Esophagus (tissue), 2 donors: ENCODE data around the gene MOCS3. TPM values are rescaled to one million over a fixed set of nuclear protein-coding genes. Genes with fewer than 3 reads are reported as not detected.

Experiments
- H3K27ac ChIP-seq, 2 donors: one replicate each; pipeline ENCODE4 v1.5.1; 2013; ENCODE audit warnings: low read depth in 2 of 2, mild to moderate bottlenecking in 2 of 2, inconsistent platforms in 1 of 2, low read length in 1 of 2, moderate library complexity in 1 of 2
- H3K27me3 ChIP-seq, 2 donors: one replicate each; pipeline ENCODE4 v1.6.1; 2013; ENCODE audit warnings: low read length in 2 of 2, control low read depth in 1 of 2, mild to moderate bottlenecking in 1 of 2; ENCODE audit not compliant: insufficient read depth in 2 of 2, control insufficient read depth in 1 of 2
- H3K36me3 ChIP-seq, 2 donors: one replicate each; pipeline ENCODE4 v1.6.1; 2013; ENCODE audit warnings: low read length in 1 of 2; ENCODE audit not compliant: control insufficient read depth in 2 of 2, insufficient read depth in 2 of 2
- H3K4me1 ChIP-seq, 2 donors: one replicate each; pipeline ENCODE4 v1.6.1; 2013; ENCODE audit warnings: low read length in 1 of 2; ENCODE audit not compliant: control insufficient read depth in 2 of 2, insufficient read depth in 2 of 2
- H3K4me3 ChIP-seq, 2 donors: one replicate each; pipeline ENCODE4 v1.5.1; 2013; ENCODE audit warnings: low read length in 2 of 2, mild to moderate bottlenecking in 2 of 2, low read depth in 1 of 2, moderate library complexity in 1 of 2
- H3K9me3 ChIP-seq, 2 donors: one replicate each; pipeline ENCODE4 v1.6.1; 2013; ENCODE audit warnings: mild to moderate bottlenecking in 2 of 2, low read depth in 1 of 2, low read length in 1 of 2, moderate library complexity in 1 of 2; ENCODE audit not compliant: control insufficient read depth in 2 of 2, insufficient read depth in 1 of 2
- WGBS, 2 donors: extraction: QIAGEN DNeasy Blood & Tissue Kit; methylation state at CpG; one replicate each; pipeline ENCODE4 v1.1.7; 2013; 5-methylcytosine and 5-hydroxymethylcytosine counted together
- polyA plus RNA-seq, 2 donors: library from polyadenylated mRNA; stranded (reverse); fragments of 200-250 nt; gene quantifications; one replicate each; pipeline ENCODE4 v1.2.3, GENCODE V29; 2013
- donor health status: healthy with polysubstance abuse.
- donor health status: Bipolar disorder and iron deficiency.

MOCS3 gene
- polyA plus RNA-seq, 2 donors = 1.3 to 2.8 TPM

DNA sequence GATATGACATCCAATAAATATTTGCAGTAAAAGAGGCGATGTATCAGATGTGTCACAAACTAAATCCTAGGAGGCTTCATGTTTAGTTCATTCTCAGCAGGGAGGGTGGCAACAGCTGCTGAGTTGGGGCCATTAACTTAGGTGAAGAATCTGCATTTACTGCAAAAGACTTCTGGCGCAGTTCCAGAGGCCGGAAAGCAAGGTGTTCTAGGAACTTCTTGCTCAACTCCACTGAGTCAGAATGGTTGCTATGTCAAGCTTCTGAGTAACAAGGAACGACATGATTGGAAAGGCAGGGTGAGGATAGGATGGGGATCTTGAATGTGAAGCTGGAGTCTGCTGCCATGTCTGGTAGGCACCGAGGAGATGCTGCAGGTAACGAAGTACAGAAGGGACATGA is 39.1 kb upstream of the MOCS3 start:
- WGBS, 2 donors = 60 to 68% methylated on average over 6 of the region's 6 CpGs
- no peak overlapping the region for H3K4me3 ChIP-seq

DNA sequence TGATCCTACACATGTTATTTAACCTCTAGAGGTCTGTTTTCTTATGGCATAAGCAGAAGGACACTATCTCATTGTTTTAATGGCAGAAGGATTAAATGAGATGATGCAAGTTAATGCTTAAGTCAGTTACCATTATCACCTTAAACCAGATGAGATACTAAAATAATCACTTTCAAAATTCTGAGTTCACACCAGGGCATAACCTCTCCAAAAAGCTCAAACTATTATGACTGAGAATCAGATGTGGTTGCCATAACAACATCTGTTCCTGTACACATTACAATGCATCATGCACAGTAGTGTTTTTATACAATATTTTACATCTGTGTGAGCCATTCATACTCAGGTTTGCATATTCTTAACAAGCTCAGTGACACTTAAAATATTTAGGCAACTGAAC is 37.6 kb upstream of the MOCS3 start:
- Histone ChIP-seq H3K27me3 (no peaks in the 10 kb centered on the region), H3K9me3 (no peaks in the 10 kb centered on the region), H3K27ac (no peak overlapping the region), H3K36me3 (peaks cover 0 to 3% of the 10 kb centered on the region in 2 donors), H3K4me1 (peaks cover 5 to 13% of the 10 kb centered on the region in 2 donors), H3K4me3 (no peak overlapping the region)

More for the DNA sequence above, 39.1 kb upstream of the MOCS3 start:
- Histone ChIP-seq H3K4me1 (peaks cover 5 to 13% of the 10 kb centered on the region in 2 donors), H3K36me3 (peaks cover 0 to 3% of the 10 kb centered on the region in 2 donors), H3K27ac (peak overlapping the region in 1 of 2 donors; percentile 24), H3K27me3 (no peaks in the 10 kb centered on the region), H3K9me3 (no peaks in the 10 kb centered on the region)

DNA sequence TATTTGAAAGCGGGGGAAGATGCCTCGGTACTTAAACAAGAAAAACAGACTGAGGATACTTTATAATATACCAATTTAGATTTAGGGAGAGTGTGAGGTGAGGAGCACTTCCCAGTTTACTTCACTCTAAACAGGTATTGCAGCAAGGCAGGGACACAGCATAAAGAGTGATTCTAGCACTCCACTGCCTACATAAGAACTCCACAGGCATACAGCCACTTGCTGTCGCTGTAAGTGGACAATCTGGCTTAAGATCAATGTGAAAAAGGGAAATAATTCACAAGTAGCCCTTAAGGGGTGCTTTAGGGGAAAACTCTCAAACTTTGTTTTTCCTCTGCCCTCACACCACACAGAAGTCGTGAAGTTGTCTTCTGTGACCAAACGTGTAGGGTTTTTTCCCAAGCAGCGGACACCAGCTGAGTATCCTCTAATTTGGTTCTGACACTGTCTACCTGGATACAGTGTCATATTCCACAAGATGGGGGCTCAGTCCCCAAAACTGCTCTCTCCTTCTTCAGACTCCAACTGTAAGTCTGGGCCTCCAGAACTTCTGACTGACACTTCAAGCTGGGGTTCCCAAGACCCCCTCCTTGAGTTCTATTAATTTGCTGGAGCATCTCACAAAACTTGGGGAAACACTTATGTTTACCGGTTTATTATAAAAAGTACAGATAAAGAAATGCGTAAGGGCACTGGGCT is 36.7 kb upstream of the MOCS3 start:
- WGBS, 2 donors = 69% methylated on average over 8 of the region's 8 CpGs
- no peaks in the 10 kb centered on the region for H3K9me3 ChIP-seq
- H3K4me1 ChIP-seq = peaks cover 5 to 8% of the 10 kb centered on the region in 2 donors
- no peaks in the 10 kb centered on the region for H3K27me3 ChIP-seq
- peaks cover 0 to 3% of the 10 kb centered on the region in 2 donors for H3K36me3 ChIP-seq
- H3K27ac ChIP-seq = no peak overlapping the region
- no peak overlapping the region for H3K4me3 ChIP-seq

GRCh38 chr20:50924261-50924920 is 34.2 kb upstream of the MOCS3 start:
- Histone ChIP-seq H3K9me3 (no peaks in the 10 kb centered on the region), H3K27me3 (no peaks in the 10 kb centered on the region), H3K4me3 (no peak overlapping the region), H3K4me1 (peaks cover 5 to 10% of the 10 kb centered on the region in 2 donors), H3K36me3 (peaks cover 0 to 3% of the 10 kb centered on the region in 2 donors), H3K27ac (no peak overlapping the region)
- 49 to 51% methylated on average over 2 of the region's 2 CpGs for WGBS, 2 donors

- Histone ChIP-seq H3K4me1 (peaks cover 0 to 6% of the 10 kb centered on the region in 2 donors), H3K27ac (no peak overlapping the region), H3K9me3 (no peaks in the 10 kb centered on the region), H3K27me3 (no peaks in the 10 kb centered on the region), H3K4me3 (no peak overlapping the region), H3K36me3 (peaks cover 0 to 3% of the 10 kb centered on the region in 2 donors)
- 21 to 36% methylated on average over 1 of the region's 1 CpG for WGBS, 2 donors
These were observed 32.1 kb upstream of the MOCS3 start for GRCh38 chr20:50926530-50926929.

GRCh38 chr20:50928469-50928868 is 30.1 kb upstream of the MOCS3 start:
- Histone ChIP-seq H3K4me3 (peak overlapping the region in 1 of 2 donors; percentile 87), H3K27ac (peak overlapping the region; percentile 5 to 32), H3K27me3 (no peaks in the 10 kb centered on the region), H3K36me3 (peaks cover 0 to 3% of the 10 kb centered on the region in 2 donors), H3K9me3 (no peaks in the 10 kb centered on the region), H3K4me1 (peaks cover 0 to 3% of the 10 kb centered on the region in 2 donors)
- WGBS, 2 donors = 61 to 63% methylated on average over 5 of the region's 5 CpGs

- Histone ChIP-seq H3K27ac (peak overlapping the region; percentile 76 to 99), H3K4me1 (peaks cover 0 to 3% of the 10 kb centered on the region in 2 donors), H3K27me3 (no peaks in the 10 kb centered on the region), H3K9me3 (no peaks in the 10 kb centered on the region), H3K36me3 (no peaks in the 10 kb centered on the region), H3K4me3 (peak overlapping the region; percentile 57 to 87)
- WGBS, 2 donors = 9% methylated on average over 13 of the region's 13 CpGs
These were observed 29.1 kb upstream of the MOCS3 start for GRCh38 chr20:50929299-50930138.

DNA sequence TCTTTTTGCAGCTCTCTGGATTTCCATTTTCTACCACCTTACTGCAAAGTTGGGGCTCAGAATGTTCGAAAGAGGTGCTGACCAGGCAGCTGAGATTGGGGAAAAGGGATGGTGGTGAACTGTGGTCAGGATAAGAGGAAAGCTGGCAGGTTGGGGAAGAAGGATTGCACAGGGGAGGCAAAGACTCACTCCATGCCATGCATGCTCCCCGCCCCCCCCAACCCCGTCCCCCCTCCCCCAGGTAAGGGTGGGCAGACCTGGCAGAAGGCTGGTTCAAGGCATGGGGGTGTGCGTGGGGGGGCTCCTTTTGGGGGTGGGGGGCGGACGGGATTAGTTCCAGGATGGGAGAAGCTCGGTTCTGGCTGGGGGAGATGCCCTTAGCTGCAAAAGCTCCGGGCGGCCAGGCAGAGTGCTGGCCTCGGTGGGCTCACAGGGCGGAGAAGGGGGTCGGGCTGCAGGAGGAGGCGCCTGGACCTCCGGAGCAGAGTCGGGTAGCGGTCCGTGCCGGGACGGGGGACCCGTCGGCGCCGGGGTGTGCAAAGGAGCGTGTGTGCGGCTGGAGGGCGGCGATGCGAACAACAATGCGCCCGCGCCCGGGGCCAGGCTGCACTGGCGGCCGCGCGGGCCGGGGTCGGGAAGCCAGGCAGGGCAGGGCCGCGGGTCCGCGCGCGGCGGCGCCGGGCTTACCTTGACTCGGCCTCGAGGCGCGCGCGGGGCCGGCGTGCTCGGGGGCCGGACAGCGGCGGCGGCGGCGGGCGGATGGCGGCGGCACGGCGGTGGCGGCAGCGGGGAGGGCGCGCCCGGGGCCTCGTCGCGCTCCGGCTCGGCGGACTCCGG is 28.3 kb upstream of the MOCS3 start:
- no peaks in the 10 kb centered on the region for H3K9me3 ChIP-seq
- 1% methylated on average over 62 to 79 of the region's 79 CpGs for WGBS, 2 donors

DNA sequence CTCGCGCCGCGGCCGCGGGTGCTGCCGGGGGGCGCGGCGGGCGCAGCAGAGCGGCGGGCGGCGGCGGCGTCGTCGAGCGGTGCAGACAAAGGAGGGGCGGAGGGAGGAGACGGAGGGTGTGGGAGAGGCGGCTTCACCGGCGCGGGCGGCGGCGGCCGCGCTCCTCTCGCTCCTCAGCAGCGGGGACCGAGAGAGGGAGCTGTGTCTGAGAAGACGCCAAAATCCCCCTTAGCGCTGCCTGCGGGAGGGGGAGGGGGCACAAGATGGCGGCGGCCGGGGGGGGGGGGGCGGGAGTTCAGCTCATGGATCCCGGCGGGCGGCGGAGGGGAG is 27.7 kb upstream of the MOCS3 start:
- 2% methylated on average over 43 of the region's 45 CpGs; no CpG with 5 or more reads in 1 of the 2 donors for WGBS, 2 donors
- Histone ChIP-seq H3K36me3 (no peaks in the 10 kb centered on the region), H3K4me1 (peaks cover 0 to 3% of the 10 kb centered on the region in 2 donors), H3K4me3 (peak overlapping the region; percentile 87 to 100), H3K27me3 (no peaks in the 10 kb centered on the region), H3K9me3 (no peaks in the 10 kb centered on the region), H3K27ac (peak overlapping the region; percentile 99 to 100)

More for the DNA sequence above, 28.3 kb upstream of the MOCS3 start:
- H3K4me3 ChIP-seq = peak overlapping the region; percentile 87 to 100
- no peaks in the 10 kb centered on the region for H3K36me3 ChIP-seq
- peak overlapping the region; percentile 99 to 100 for H3K27ac ChIP-seq
- H3K4me1 ChIP-seq = peaks cover 0 to 3% of the 10 kb centered on the region in 2 donors
- no peaks in the 10 kb centered on the region for H3K27me3 ChIP-seq
